Caco-2 (cell line): ENCODE data around the gene HNMT. TPM values are rescaled to one million over a fixed set of nuclear protein-coding genes. Genes with fewer than 3 reads are reported as not detected.

Experiments
- BruUV-seq: library from RNA; stranded (reverse); fragments of 400-500 nt; replicated peaks from 2 replicates; lab custom pipeline; 2021; lab: Mats Ljungman, UMichigan
- CTCF ChIA-PET: fragments of 300-600 bp; sonication (Branson Sonifier 250); formaldehyde crosslinking; loops from one replicate; lab custom pipeline; 2022; ENCODE audit warnings: antibody characterized with exemption; lab: Charles Lee
- POLR2A ChIA-PET: fragments of 300-600 bp; sonication (Branson Sonifier 250); formaldehyde crosslinking; loops from one replicate; lab custom pipeline; 2022; ENCODE audit warnings: antibody characterized with exemption; lab: Charles Lee
- DNase-seq, 2 experiments: peaks; one replicate each; pipeline versions ENCODE4 v3.0.0 to v3.0.0-alpha.2; 2020 to 2022
- H3K27me3 ChIP-seq: replicated peaks from 2 replicates; pipeline ENCODE4 v1.6.0; 2011; ENCODE audit warnings: low read length; ENCODE audit not compliant: control insufficient read depth, insufficient read depth
- H3K36me3 ChIP-seq: 2 replicates; pipeline ENCODE4 v1.5.1; 2011; ENCODE audit warnings: low read length; ENCODE audit not compliant: control insufficient read depth, insufficient read depth
- H3K4me1 ChIP-seq: fragments of 250-450 bp; sonication (Bioruptor Pico); 2 replicates; pipeline ENCODE4 v1.5.1; 2020; ENCODE audit warnings: mild to moderate bottlenecking
- H3K4me3 ChIP-seq: 2 replicates; pipeline ENCODE4 v1.5.1; 2011; ENCODE audit warnings: low read depth, mild to moderate bottlenecking, control low read depth, low read length
- H3K9me3 ChIP-seq: fragments of 250-450 bp; sonication (Bioruptor Pico); 2 replicates; pipeline ENCODE4 v1.5.1; 2020; ENCODE audit warnings: mild to moderate bottlenecking, moderate library complexity
- H3K27ac Mint-ChIP-seq: one replicate; pipeline ENCODE4 v1.8.0; 2022; ENCODE audit warnings: mixed read lengths; ENCODE audit not compliant: unreplicated experiment
- H3K27me3 Mint-ChIP-seq: one replicate; pipeline ENCODE4 v1.8.0; 2022; ENCODE audit warnings: mixed read lengths; ENCODE audit not compliant: insufficient read depth, unreplicated experiment
- H3K36me3 Mint-ChIP-seq: one replicate; pipeline ENCODE4 v1.8.0; 2022; ENCODE audit warnings: mild to moderate bottlenecking, mixed read lengths; ENCODE audit not compliant: insufficient read depth, unreplicated experiment
- H3K4me1 Mint-ChIP-seq: one replicate; pipeline ENCODE4 v1.8.0; 2022; ENCODE audit warnings: low read depth, mixed read lengths; ENCODE audit not compliant: unreplicated experiment
- H3K4me3 Mint-ChIP-seq: one replicate; pipeline ENCODE4 v1.8.0; 2022; ENCODE audit warnings: mild to moderate bottlenecking, moderate library complexity, mixed read lengths; ENCODE audit not compliant: unreplicated experiment
- H3K9me3 Mint-ChIP-seq: one replicate; pipeline ENCODE4 v1.8.0; 2022; ENCODE audit warnings: mixed read lengths; ENCODE audit not compliant: unreplicated experiment
- CTCF ChIP-seq, 2 experiments: fragments of 200-600 bp in 1 of 2; IDR thresholded peaks; 1 replicate in 1 of 2; 2 replicates in 1 of 2; pipeline versions ENCODE4 v1.5.1 to v1.8.0; 2011 to 2022; ENCODE audit warnings: antibody characterized with exemption in 1 of 2, control low read depth in 1 of 2, inconsistent platforms in 1 of 2, low read depth in 1 of 2, low read length in 1 of 2, mild to moderate bottlenecking in 1 of 2, moderate library complexity in 1 of 2; ENCODE audit not compliant: insufficient read depth in 1 of 2, severe bottlenecking in 1 of 2, unreplicated experiment in 1 of 2
- intact Hi-C: fragments of 100-400 bp; cut with micrococcal nuclease; formaldehyde crosslinking; loops from one replicate; pipeline ENCODE4 v1.10.0; 2022; ENCODE audit not compliant: unreplicated experiment
- total RNA-seq: library from RNA; stranded (reverse); gene quantifications from 2 replicates; pipeline ENCODE4 v1.2.3, GENCODE V29; 2022

Gene HNMT
- total RNA-seq, 1 experiment from 2014 or later: 42.8 TPM

- Mint-ChIP-seq H3K36me3 (no peaks in the 10 kb centered on the region), H3K27ac (no peak overlapping the region), H3K27me3 (no peaks in the 10 kb centered on the region), H3K4me3 (no peak overlapping the region), H3K9me3 (peaks cover 22% of the 10 kb centered on the region), H3K4me1 (peaks cover 25% of the 10 kb centered on the region)
- Histone ChIP-seq H3K9me3 (no peaks in the 10 kb centered on the region; the same call in 1 of the 2 replicates), H3K4me3 (no peak overlapping the region), H3K27me3 (no peaks in the 10 kb centered on the region), H3K4me1 (peaks cover 8% of the 10 kb centered on the region; the same call in 1 of the 2 replicates), H3K36me3 (no peaks in the 10 kb centered on the region)
- no peak for TF ChIP-seq CTCF (IDR thresholded peaks at IDR 0.05; ENCODE audit: insufficient read depth in 1 of 2, low read depth in 1 of 2, low read length in 1 of 2, severe bottlenecking in 1 of 2, unreplicated experiment in 1 of 2)
- ChIA-PET POLR2A (interaction anchor here (0.7 kb wide), 1 partner anchor 18 kb away, joined by 5 read pairs; no protein-coding TSS in a partner anchor), CTCF (no interaction called here)
- DNase-seq: no peak
- intact Hi-C loops: no loop called here
- no TSS peak for BruUV-seq
These were observed 8.7 kb upstream of the HNMT start for GRCh38 chr2:137955536-137955935.

- Histone ChIP-seq H3K4me3 (no peak overlapping the region), H3K27me3 (no peaks in the 10 kb centered on the region), H3K9me3 (no peaks in the 10 kb centered on the region; the same call in 1 of the 2 replicates), H3K4me1 (peaks cover 8% of the 10 kb centered on the region; the same call in 1 of the 2 replicates), H3K36me3 (no peaks in the 10 kb centered on the region)
- no TSS peak for BruUV-seq
- ChIA-PET CTCF (no interaction called here), POLR2A (no interaction called here)
- intact Hi-C loops: no loop called here
- no peak overlapping the region for H3K4me3 Mint-ChIP-seq
- TF ChIP-seq CTCF (IDR thresholded peaks at IDR 0.05; ENCODE audit: insufficient read depth in 1 of 2, low read depth in 1 of 2, low read length in 1 of 2, severe bottlenecking in 1 of 2, unreplicated experiment in 1 of 2): no peak
- peaks cover 27% of the 10 kb centered on the region for H3K9me3 Mint-ChIP-seq
- H3K27me3 Mint-ChIP-seq: no peaks in the 10 kb centered on the region
- DNase-seq: no peak
- peaks cover 22% of the 10 kb centered on the region for H3K4me1 Mint-ChIP-seq
- no peak overlapping the region for H3K27ac Mint-ChIP-seq
- H3K36me3 Mint-ChIP-seq: no peaks in the 10 kb centered on the region
These were observed 7.2 kb upstream of the HNMT start for GRCh38 chr2:137957033-137957432.

GRCh38 chr2:137959166-137959565 is 5.1 kb upstream of the HNMT start:
- no peak overlapping the region for H3K27ac Mint-ChIP-seq
- BruUV-seq: no TSS peak
- Histone ChIP-seq H3K9me3 (no peaks in the 10 kb centered on the region; the same call in 1 of the 2 replicates), H3K4me3 (no peak overlapping the region), H3K36me3 (no peaks in the 10 kb centered on the region; the same call in 1 of the 2 replicates), H3K27me3 (no peaks in the 10 kb centered on the region), H3K4me1 (peaks cover 10% of the 10 kb centered on the region)
- intact Hi-C loops: no loop called here
- H3K36me3 Mint-ChIP-seq: peaks cover 6% of the 10 kb centered on the region
- H3K4me1 Mint-ChIP-seq: peaks cover 8% of the 10 kb centered on the region
- H3K27me3 Mint-ChIP-seq: no peaks in the 10 kb centered on the region
- no peak overlapping the region for H3K4me3 Mint-ChIP-seq
- TF ChIP-seq CTCF (IDR thresholded peaks at IDR 0.05; ENCODE audit: insufficient read depth in 1 of 2, low read depth in 1 of 2, low read length in 1 of 2, severe bottlenecking in 1 of 2, unreplicated experiment in 1 of 2): no peak
- CTCF ChIA-PET: no interaction called here
- H3K9me3 Mint-ChIP-seq: peaks cover 23% of the 10 kb centered on the region
- POLR2A ChIA-PET: no interaction called here
- DNase-seq: no peak
